ENCODE measurements around the gene LRRC75A. TPM values are rescaled to one million over a fixed set of nuclear protein-coding genes. Genes with fewer than 3 reads are reported as not detected.

LRRC75A gene
- total RNA-seq, 4 donors from 2014 or later, result 0.26 to 6.0 (median 3.7) TPM

DNA sequence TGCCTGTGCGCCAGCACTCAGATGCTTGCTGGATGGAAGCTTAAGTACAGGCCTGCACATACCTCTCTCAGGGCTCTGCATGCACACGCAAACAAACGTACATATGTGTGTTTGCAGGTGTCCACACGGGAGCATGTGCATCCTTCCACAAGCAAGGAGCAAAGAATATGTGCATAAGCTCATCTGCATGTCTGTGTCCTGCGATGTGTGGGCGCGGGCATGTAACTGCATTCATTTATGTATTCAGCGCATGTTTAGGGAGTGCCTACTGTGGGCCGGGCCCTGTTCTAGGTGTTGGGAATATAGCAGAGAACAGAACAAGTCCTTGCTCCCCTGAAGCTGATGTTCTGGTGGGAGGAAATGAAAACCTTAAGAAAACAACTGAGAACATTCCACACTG, 62.9 kb downstream of the LRRC75A start:
- Histone ChIP-seq H3K27ac (no peak overlapping the region), H3K27me3 (no peaks in the 10 kb centered on the region), H3K4me1 (no peaks in the 10 kb centered on the region), H3K36me3 (no peaks in the 10 kb centered on the region), H3K4me3 (no peak overlapping the region), H3K9me3 (no peaks in the 10 kb centered on the region)
- TF ChIP-seq, protein P1, sequence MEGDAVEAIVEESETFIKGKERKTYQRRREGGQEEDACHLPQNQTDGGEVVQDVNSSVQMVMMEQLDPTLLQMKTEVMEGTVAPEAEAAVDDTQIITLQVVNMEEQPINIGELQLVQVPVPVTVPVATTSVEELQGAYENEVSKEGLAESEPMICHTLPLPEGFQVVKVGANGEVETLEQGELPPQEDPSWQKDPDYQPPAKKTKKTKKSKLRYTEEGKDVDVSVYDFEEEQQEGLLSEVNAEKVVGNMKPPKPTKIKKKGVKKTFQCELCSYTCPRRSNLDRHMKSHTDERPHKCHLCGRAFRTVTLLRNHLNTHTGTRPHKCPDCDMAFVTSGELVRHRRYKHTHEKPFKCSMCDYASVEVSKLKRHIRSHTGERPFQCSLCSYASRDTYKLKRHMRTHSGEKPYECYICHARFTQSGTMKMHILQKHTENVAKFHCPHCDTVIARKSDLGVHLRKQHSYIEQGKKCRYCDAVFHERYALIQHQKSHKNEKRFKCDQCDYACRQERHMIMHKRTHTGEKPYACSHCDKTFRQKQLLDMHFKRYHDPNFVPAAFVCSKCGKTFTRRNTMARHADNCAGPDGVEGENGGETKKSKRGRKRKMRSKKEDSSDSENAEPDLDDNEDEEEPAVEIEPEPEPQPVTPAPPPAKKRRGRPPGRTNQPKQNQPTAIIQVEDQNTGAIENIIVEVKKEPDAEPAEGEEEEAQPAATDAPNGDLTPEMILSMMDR (IDR thresholded peaks at IDR 0.05), result no peak
- TF ChIP-seq POLR2A (IDR thresholded peaks at IDR 0.05), result no peak
- intact Hi-C loops (cut with DNase I; ENCODE audit: low total_unique reads), result no loop called here
- no peak for DNase-seq

DNA sequence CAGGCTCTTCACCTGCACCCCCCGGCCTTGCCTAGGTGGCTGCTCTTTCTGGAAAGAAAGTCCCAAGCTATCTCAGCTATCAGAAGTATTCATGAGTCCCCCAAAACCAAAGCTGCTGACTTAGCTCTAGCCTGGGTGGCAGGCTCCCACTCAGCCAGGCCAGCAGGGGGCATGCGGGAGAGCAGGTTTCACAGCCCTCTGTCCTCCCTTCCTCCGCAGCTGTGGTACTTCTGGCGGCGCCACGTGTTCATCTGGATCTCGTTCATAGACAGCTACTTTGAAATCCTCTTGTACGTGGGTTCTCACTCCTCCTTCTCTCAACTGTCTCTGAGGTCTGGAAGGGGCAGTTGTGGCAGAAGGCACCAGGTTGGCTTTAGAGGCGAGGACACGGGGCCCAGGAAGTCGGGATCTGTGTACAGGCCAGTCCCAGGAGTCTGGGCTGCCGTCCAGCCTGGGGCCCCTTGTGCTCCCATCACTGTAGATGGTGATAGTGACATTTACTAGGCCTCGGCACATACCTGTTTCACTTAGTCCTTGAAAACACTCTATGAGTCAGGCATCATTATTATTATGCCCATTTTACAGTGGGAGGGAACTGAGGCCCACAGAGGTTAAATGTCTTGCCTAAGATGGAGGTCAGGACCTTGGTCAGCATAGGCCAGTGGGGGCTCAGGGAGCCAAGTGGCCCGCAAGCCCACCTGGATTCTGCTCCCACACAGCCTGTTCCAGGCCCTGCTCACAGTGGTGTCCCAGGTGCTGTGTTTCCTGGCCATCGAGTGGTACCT, 63.7 kb downstream of the LRRC75A start:
- H3K27me3 ChIP-seq, result no peaks in the 10 kb centered on the region
- no peak overlapping the region for H3K27ac ChIP-seq
- no peaks in the 10 kb centered on the region for H3K36me3 ChIP-seq
- peak; percentile 52 to 56 for DNase-seq
- intact Hi-C loops (cut with DNase I; ENCODE audit: low total_unique reads), result no loop called here
- H3K4me3 ChIP-seq, result no peak overlapping the region
- TF ChIP-seq POLR2A (IDR thresholded peaks at IDR 0.05), result no peak
- TF ChIP-seq, protein P1 (IDR thresholded peaks at IDR 0.05), result peak in 3 of 4 experiments; percentile 36 to 48 (median 43)
- H3K4me1 ChIP-seq, result no peaks in the 10 kb centered on the region
- no peaks in the 10 kb centered on the region for H3K9me3 ChIP-seq

DNA sequence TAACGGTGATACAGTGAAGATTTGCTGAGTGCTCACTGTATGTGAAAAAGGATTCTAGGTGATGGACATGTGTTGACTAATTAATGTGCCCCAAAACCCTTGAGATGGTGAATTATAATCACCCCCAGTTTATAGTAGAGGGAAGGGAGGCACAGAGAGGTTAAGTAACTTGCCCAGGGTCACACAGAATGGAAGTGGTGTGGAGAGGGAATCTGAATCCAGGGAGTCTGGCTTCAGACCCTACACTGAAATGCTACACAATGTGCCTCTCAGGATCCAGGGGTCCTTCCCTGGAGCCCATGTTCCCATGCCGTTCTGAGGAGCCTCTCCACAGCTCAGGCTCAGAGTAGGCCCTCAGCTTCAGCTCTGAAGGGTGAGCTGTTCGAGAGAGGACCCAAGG, 65.0 kb downstream of the LRRC75A start:
- no peak for TF ChIP-seq POLR2A (IDR thresholded peaks at IDR 0.05)
- TF ChIP-seq, protein P1 (IDR thresholded peaks at IDR 0.05), result no peak
- Histone ChIP-seq H3K4me1 (no peaks in the 10 kb centered on the region), H3K4me3 (no peak overlapping the region), H3K36me3 (no peaks in the 10 kb centered on the region), H3K27me3 (no peaks in the 10 kb centered on the region), H3K9me3 (no peaks in the 10 kb centered on the region), H3K27ac (no peak overlapping the region)
- intact Hi-C loops (cut with DNase I; ENCODE audit: low total_unique reads), result no loop called here
- DNase-seq, result no peak

DNA sequence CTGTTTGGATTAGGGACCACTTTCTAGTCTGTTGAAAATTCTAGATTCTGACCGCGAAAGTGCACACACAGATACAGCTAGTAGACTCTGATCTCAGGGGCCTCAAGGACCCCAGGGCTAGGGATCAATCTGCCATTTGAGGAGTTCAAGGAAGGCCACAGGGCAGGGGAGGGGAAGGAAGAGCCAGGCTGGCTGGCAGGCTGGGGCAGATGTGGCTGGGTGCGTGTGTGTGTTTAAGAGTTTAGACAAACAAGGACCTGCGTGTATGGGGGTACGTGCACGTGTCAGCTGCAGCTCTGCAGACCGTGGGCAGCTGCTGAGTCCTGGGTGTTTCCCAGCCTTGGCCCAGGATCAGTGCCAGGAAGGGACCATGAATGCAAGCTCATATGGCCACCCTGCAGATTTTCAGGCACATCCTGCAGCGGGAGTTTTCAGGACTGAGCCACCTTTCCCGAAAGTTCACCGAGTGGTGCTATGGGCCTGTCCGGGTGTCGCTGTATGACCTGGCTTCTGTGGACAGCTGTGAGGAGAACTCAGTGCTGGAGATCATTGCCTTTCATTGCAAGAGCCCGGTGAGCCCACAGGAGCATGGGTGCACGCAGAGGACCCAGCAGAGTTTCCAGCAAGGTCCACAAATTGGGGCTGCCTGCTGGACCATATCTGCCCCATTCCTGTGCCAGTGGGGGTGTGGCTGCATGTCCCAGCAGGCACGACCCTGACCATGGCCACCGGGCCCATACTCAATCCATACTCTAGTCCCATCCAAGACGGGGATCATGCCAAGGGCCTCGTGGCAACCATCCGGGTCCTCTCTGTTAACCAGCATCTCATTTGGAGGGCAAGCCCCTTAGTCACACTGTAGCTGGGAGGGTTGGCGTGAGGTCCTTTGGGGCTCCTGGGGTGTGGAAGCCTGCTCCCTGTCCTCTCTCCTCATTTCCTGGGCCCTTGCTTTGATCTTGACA, 66.0 kb downstream of the LRRC75A start:
- Histone ChIP-seq H3K36me3 (no peaks in the 10 kb centered on the region), H3K9me3 (no peaks in the 10 kb centered on the region), H3K27me3 (no peaks in the 10 kb centered on the region), H3K4me3 (no peak overlapping the region), H3K4me1 (no peaks in the 10 kb centered on the region), H3K27ac (no peak overlapping the region)
- TF ChIP-seq, protein P1 (IDR thresholded peaks at IDR 0.05), result no peak
- no peak for TF ChIP-seq POLR2A (IDR thresholded peaks at IDR 0.05)
- no peak for DNase-seq
- intact Hi-C loops (cut with DNase I; ENCODE audit: low total_unique reads), result no loop called here

DNA sequence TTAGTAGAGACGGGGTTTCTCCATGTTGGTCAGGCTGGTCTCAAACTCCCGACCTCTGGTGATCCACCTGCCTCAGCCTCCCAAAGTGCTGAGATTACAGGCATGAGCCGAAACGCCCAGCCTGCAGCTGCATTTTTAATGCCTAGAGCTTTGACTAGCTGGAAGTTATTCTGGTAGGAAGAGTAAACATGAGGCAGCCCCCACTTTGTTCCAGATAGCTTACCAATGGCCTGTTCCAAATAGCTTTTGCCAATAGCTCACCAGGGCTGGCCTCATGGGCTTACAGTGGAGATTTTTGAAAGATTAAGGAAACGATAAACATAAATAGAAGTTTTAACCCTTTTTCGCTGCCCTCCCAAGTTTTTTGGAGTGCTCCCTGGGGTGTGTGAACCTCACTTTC, 66.8 kb downstream of the LRRC75A start:
- TF ChIP-seq, protein P1 (IDR thresholded peaks at IDR 0.05), result no peak
- TF ChIP-seq POLR2A (IDR thresholded peaks at IDR 0.05), result no peak
- DNase-seq, result no peak
- no peak overlapping the region for H3K27ac ChIP-seq
- H3K4me3 ChIP-seq, result no peak overlapping the region
- no peaks in the 10 kb centered on the region for H3K9me3 ChIP-seq
- intact Hi-C loops (cut with DNase I; ENCODE audit: low total_unique reads), result no loop called here
- H3K4me1 ChIP-seq, result no peaks in the 10 kb centered on the region
- H3K27me3 ChIP-seq, result no peaks in the 10 kb centered on the region
- no peaks in the 10 kb centered on the region for H3K36me3 ChIP-seq

Measured in uterus (tissue), 4 donors.